Esophagus muscularis mucosa (tissue), 4 donors: ENCODE results near the gene ANKRD33B. TPM values are rescaled to one million over a fixed set of nuclear protein-coding genes. Genes with fewer than 3 reads are reported as not detected.

Experiments used
- DNase-seq: peaks from one replicate; pipeline ENCODE4 v3.0.0-alpha.2; 2017; ENCODE audit errors: extremely low spot score
- H3K27ac ChIP-seq, 4 donors: fragments of 200-600 bp; sonication (generic); replicated peaks in 1 of 4; 1 replicate in 3 of 4; 2 replicates in 1 of 4; pipeline ENCODE4 v1.5.1; 2016 to 2019; ENCODE audit warnings: mild to moderate bottlenecking in 1 of 4
- H3K27me3 ChIP-seq, 4 donors: fragments of 200-600 bp; sonication (generic); one replicate each; pipeline versions ENCODE4 v1.5.1 to v1.6.0; 2016 to 2019
- H3K36me3 ChIP-seq, 4 donors: fragments of 200-600 bp; sonication (generic); one replicate each; pipeline ENCODE4 v1.5.1; 2016 to 2019
- H3K4me1 ChIP-seq, 4 donors: fragments of 200-600 bp; sonication (generic); one replicate each; pipeline ENCODE4 v1.5.1; 2016 to 2019
- H3K4me3 ChIP-seq, 4 donors: fragments of 200-600 bp; sonication (generic); 1 replicate in 2 of 4; 2 replicates in 2 of 4; pipeline ENCODE4 v1.5.1; 2016 to 2019; ENCODE audit warnings: mild to moderate bottlenecking in 4 of 4, moderate library complexity in 1 of 4
- H3K9me3 ChIP-seq, 4 donors: fragments of 200-600 bp; sonication (generic); 1 replicate in 3 of 4; 2 replicates in 1 of 4; pipeline ENCODE4 v1.5.1; 2016 to 2019
- EP300 ChIP-seq: sonication (generic); formaldehyde crosslinking; IDR thresholded peaks from one replicate; pipeline ENCODE4 v1.6.1; 2017; ENCODE audit warnings: antibody characterized with exemption
- POLR2A ChIP-seq: fragments of 450-650 bp; IDR thresholded peaks from one replicate; pipeline ENCODE4 v1.6.1; 2017; ENCODE audit warnings: antibody characterized with exemption, moderate library complexity, mild to moderate bottlenecking, low read depth
- POLR2AphosphoS5 ChIP-seq, 2 donors: sonication (generic); formaldehyde crosslinking; IDR thresholded peaks; one replicate each; pipeline ENCODE4 v1.6.1; 2017; ENCODE audit warnings: antibody characterized with exemption in 2 of 2
- WGBS: methylation state at CpG from one replicate; pipeline ENCODE4 v1.1.5; 2018; 5-methylcytosine and 5-hydroxymethylcytosine counted together
- intact Hi-C: fragments of 100-400 bp; cut with DNase I; formaldehyde crosslinking; loops from one replicate; pipeline ENCODE4 v1.15.1; 2023
- total RNA-seq, 4 donors: library from RNA; depleted of rRNA; stranded (reverse); fragments of >200 nt; gene quantifications; one replicate each; pipeline versions ENCODE4 v1.1.0 to v1.2.1, GENCODE V29; 2016
- TF ChIP-seq, protein P1 (sequence below), 3 experiments: fragments of 200-600 bp in 2 of 3; fragments of 450-650 bp in 1 of 3; sonication (generic) in 2 of 3; IDR thresholded peaks; one replicate each; pipeline ENCODE4 v1.5.1; 2017 to 2019; ENCODE audit warnings: antibody characterized with exemption in 3 of 3, mild to moderate bottlenecking in 2 of 3, moderate library complexity in 1 of 3

ANKRD33B gene
- total RNA-seq, 4 donors from 2014 or later, result 4.6 to 8.2 (median 6.7) TPM

DNA sequence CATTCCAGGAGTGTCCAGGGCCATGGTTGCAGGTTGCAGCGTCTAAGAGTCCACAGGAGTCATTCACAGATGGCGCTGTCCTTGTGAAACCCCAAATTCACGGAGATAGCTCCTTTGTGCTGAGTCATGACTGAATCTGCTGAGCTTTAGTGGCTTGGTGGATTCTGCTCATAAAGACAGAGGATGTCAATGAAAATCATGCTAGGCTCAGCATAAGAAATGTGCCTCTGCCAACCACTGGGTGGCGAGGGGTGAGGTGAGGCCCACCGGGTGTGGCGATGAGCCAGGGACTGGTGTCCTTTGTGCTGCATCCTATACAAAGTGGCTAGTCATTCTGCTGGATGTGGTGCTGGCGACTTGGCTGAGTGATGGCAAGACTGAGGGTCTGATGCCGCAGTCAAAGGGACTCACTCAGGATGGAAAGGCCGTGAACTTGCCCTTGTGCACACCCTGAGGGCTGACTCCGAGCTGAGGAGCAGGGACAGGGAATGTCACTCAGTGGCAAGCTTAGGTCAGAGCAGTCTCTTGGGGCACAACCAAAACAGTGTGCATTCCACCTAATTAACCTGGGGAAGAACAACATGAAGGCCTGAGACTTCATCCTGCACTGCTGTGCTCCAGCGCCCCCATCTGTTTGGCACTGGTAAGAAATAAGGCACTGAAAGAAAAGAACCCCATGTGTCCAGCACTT is 125.7 kb downstream of the ANKRD33B start:
- no peak for DNase-seq
- H3K36me3 ChIP-seq, result peaks cover 0 to 9% (median 0%) of the 10 kb centered on the region in 4 donors
- no peak overlapping the region for H3K27ac ChIP-seq
- peaks cover 0 to 1% (median under 1%) of the 10 kb centered on the region in 4 donors for H3K4me1 ChIP-seq
- TF ChIP-seq, protein P1, sequence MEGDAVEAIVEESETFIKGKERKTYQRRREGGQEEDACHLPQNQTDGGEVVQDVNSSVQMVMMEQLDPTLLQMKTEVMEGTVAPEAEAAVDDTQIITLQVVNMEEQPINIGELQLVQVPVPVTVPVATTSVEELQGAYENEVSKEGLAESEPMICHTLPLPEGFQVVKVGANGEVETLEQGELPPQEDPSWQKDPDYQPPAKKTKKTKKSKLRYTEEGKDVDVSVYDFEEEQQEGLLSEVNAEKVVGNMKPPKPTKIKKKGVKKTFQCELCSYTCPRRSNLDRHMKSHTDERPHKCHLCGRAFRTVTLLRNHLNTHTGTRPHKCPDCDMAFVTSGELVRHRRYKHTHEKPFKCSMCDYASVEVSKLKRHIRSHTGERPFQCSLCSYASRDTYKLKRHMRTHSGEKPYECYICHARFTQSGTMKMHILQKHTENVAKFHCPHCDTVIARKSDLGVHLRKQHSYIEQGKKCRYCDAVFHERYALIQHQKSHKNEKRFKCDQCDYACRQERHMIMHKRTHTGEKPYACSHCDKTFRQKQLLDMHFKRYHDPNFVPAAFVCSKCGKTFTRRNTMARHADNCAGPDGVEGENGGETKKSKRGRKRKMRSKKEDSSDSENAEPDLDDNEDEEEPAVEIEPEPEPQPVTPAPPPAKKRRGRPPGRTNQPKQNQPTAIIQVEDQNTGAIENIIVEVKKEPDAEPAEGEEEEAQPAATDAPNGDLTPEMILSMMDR (IDR thresholded peaks at IDR 0.05), result no peak
- TF ChIP-seq POLR2AphosphoS5 (IDR thresholded peaks at IDR 0.05), result no peak
- TF ChIP-seq EP300, result no peak
- TF ChIP-seq POLR2A, result no peak
- H3K4me3 ChIP-seq, result no peak overlapping the region
- no peaks in the 10 kb centered on the region for H3K9me3 ChIP-seq
- H3K27me3 ChIP-seq, result no peaks in the 10 kb centered on the region
- 84% methylated on average over 5 of the region's 11 CpGs for WGBS
- intact Hi-C loops, result no loop called here

DNA sequence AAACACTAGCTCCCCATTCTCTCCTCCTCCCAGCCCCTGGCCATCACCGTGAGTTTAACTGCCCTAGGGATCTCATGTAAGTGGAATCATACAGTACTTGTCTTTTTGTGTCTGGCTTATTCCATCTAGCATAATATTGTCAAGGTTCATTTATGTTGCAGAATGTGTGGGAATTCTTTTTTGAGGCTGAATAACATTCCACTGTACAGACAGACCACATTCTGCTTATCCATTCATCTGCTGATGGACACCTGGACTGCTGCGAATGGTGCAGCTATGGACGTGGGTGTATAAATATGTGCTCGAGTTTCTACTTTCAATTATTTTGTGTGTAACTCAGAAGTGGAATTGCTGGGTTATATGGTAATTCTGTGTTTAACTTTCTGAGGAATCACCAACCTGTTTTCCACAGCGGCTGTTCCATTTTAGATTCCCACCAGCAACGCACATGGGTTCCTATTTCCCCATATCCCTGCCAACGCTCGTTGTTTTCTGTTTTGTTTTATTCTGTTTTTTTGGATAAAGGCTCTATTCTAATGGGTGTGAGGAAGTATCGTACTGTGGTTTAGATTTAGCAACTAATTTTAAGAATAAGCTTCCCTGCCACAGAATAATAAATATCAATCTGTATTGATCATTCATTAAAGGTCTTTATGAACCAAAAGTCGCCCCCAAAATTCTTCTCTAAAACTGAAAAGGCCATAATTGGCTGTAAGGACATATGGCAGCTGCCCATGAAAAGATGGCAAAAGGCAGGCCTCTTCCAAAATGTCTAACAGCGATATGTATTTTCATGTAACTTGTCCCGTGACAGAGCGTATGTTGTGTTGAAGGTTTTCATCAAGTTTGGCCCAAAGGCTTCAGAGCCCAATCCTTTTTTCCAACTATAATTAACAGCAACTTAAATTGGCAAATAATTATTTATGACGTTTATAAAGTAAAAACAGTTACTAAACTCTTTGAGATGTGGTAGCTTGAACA is 126.9 kb downstream of the ANKRD33B start:
- Histone ChIP-seq H3K4me3 (no peak overlapping the region), H3K27ac (no peak overlapping the region), H3K27me3 (no peaks in the 10 kb centered on the region), H3K4me1 (peaks cover 5 to 13% (median 11%) of the 10 kb centered on the region in 4 donors), H3K36me3 (peaks cover 0 to 7% (median 0%) of the 10 kb centered on the region in 4 donors), H3K9me3 (no peaks in the 10 kb centered on the region)
- intact Hi-C loops, result no loop called here
- DNase-seq, result no peak
- WGBS, result 87% methylated on average over 14 of the region's 14 CpGs
- TF ChIP-seq POLR2AphosphoS5 (IDR thresholded peaks at IDR 0.05) (no peak), EP300 (no peak), POLR2A (no peak)
- TF ChIP-seq, protein P1 (IDR thresholded peaks at IDR 0.05), result no peak

DNA sequence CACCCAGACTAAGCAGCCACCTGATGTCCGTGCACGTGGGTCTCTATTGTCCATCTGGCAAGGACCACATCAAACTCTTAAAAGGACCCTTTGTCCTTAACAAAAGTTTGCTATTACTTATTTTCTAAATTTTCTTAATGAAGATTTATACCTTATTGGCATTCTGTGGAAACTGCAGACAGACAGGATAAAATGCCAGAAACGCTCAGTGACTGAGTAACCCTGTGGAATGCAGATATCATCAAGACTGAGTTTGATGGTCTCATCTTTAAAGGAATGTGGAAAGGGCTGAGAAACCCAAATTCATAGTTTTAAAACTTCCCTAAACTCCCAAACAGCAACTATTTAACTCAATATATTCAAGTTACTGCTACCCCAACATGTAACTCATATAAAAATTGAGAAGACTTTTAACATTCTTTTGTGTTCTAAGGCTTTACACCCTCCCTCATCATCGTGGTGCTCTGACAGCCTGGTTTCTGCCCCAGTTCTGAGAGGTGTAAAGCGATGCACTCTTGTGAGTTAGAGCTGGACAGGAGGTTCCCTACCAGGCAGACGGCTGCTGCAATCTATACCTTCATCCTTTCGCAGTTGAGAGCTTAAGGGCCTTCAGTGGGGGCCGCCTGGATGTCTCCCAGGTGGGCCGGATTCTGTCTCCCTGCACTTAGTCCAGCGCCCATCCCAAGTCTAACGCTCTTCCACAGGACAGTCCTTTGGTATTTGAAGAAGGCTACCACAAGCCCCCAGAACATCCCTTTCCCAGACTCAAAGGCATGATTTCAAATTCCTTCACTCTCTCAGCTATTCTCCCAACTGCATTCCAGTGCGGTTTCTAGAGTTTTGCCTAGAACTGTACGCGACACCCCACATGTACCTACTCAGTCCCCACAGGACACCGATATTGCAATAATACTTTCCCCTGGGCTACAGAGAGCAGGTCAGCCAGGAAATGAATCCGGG is 128.2 kb downstream of the ANKRD33B start:
- Histone ChIP-seq H3K27ac (no peak overlapping the region), H3K4me1 (peaks cover 5 to 15% (median 11%) of the 10 kb centered on the region in 4 donors), H3K4me3 (no peak overlapping the region), H3K36me3 (peaks cover 0 to 7% (median 0%) of the 10 kb centered on the region in 4 donors), H3K27me3 (no peaks in the 10 kb centered on the region), H3K9me3 (no peaks in the 10 kb centered on the region)
- DNase-seq, result no peak
- intact Hi-C loops, result no loop called here
- 92% methylated on average over 14 of the region's 16 CpGs for WGBS
- TF ChIP-seq EP300 (no peak), POLR2A (no peak), POLR2AphosphoS5 (IDR thresholded peaks at IDR 0.05) (no peak)
- TF ChIP-seq, protein P1 (IDR thresholded peaks at IDR 0.05), result no peak

DNA sequence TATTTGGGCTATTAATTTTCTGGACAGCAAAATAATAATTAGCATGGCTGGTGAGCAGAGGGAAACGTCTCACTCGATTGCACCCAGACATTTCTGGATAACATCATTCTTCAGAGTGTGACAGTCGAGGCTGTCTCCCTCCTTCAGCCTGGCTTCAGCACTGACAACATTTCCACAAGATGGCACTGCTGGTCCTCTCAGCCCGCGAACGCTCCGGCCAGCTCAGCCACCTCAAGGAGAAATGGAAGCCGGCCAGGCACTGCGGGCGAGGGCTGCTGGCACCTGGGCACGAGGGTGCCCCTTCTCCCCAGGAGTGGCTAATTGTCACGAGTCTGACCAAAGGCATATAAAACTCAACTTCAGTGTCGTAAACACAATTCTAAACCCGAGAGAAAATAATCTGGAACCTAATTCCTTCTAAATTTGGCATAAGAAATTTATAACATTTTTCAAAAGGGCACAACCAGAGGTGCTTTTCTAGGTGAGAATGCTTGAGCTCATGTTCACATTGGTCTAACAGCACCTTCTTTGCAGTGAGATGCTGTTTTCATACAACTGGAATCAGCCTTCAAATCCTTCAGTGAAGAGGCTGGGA is 131.3 kb downstream of the ANKRD33B start:
- H3K4me3 ChIP-seq, result no peak overlapping the region
- peaks cover 5 to 17% (median 12%) of the 10 kb centered on the region in 4 donors for H3K4me1 ChIP-seq
- DNase-seq, result no peak
- H3K27me3 ChIP-seq, result no peaks in the 10 kb centered on the region
- no peak overlapping the region for H3K27ac ChIP-seq
- H3K9me3 ChIP-seq, result no peaks in the 10 kb centered on the region
- WGBS, result 6% methylated on average over 12 of the region's 14 CpGs
- H3K36me3 ChIP-seq, result peaks cover 0 to 3% (median 0%) of the 10 kb centered on the region in 4 donors
- no peak for TF ChIP-seq EP300
- TF ChIP-seq, protein P1 (IDR thresholded peaks at IDR 0.05), result peak; percentile 60 to 81 (median 61)
- intact Hi-C loops, result loop anchor here (5.0 kb wide), 1 partner anchor 487 kb away; no protein-coding TSS in a partner anchor
